Ascending aorta (tissue), 2 donors: ENCODE data around the gene MAPK8IP3. TPM values are rescaled to one million over a fixed set of nuclear protein-coding genes. Genes with fewer than 3 reads are reported as not detected.

Source experiments
- DNase-seq, 2 donors: peaks; one replicate each; pipeline ENCODE4 v3.0.0-alpha.2; 2019; ENCODE audit warnings: low spot score in 2 of 2
- H3K27ac ChIP-seq, 2 donors: fragments of 200-600 bp; sonication (generic); one replicate each; pipeline ENCODE4 v1.5.1; 2016 to 2017; ENCODE audit warnings: mild to moderate bottlenecking in 1 of 2
- H3K27me3 ChIP-seq: fragments of 200-600 bp; sonication (generic); one replicate; pipeline ENCODE4 v1.5.1; 2017
- H3K36me3 ChIP-seq, 2 donors: fragments of 200-600 bp; sonication (generic); one replicate each; pipeline ENCODE4 v1.5.1; 2016
- H3K4me1 ChIP-seq, 2 donors: fragments of 200-600 bp; sonication (generic); one replicate each; pipeline ENCODE4 v1.5.1; 2016 to 2017; ENCODE audit warnings: mild to moderate bottlenecking in 1 of 2
- H3K4me3 ChIP-seq, 2 donors: fragments of 200-600 bp; sonication (generic); one replicate each; pipeline ENCODE4 v1.5.1; 2016 to 2017; ENCODE audit warnings: mild to moderate bottlenecking in 1 of 2
- H3K9me3 ChIP-seq, 2 donors: fragments of 200-600 bp; sonication (generic); one replicate each; pipeline ENCODE4 v1.5.1; 2016
- CTCF ChIP-seq, 3 experiments: fragments of 200-600 bp in 2 of 3; fragments of 450-650 bp in 1 of 3; sonication (generic) in 2 of 3; IDR thresholded peaks; one replicate each; pipeline ENCODE4 v1.5.1; 2016 to 2019; ENCODE audit warnings: antibody characterized with exemption in 3 of 3, mild to moderate bottlenecking in 1 of 3, moderate library complexity in 1 of 3
- intact Hi-C: fragments of 100-400 bp; cut with DNase I; formaldehyde crosslinking; loops from one replicate; pipeline ENCODE4 v1.15.1; 2023
- total RNA-seq: library from RNA; depleted of rRNA; stranded (reverse); fragments of >200 nt; gene quantifications from one replicate; pipeline ENCODE4 v1.1.0, GENCODE V29; 2016

MAPK8IP3 gene
- total RNA-seq, 1 donor from 2014 or later, result 57.4 TPM

GRCh38 chr16:1762879-1763520 is 57.0 kb downstream of the MAPK8IP3 start:
- DNase-seq, result no peak
- Histone ChIP-seq H3K4me1 (no peaks in the 10 kb centered on the region), H3K9me3 (no peaks in the 10 kb centered on the region), H3K36me3 (peaks cover 81 to 96% of the 10 kb centered on the region in 2 donors), H3K4me3 (no peak overlapping the region), H3K27me3 (no peaks in the 10 kb centered on the region), H3K27ac (no peak overlapping the region)
- intact Hi-C loops, result no loop called here
- TF ChIP-seq CTCF (IDR thresholded peaks at IDR 0.05), result no peak

DNA sequence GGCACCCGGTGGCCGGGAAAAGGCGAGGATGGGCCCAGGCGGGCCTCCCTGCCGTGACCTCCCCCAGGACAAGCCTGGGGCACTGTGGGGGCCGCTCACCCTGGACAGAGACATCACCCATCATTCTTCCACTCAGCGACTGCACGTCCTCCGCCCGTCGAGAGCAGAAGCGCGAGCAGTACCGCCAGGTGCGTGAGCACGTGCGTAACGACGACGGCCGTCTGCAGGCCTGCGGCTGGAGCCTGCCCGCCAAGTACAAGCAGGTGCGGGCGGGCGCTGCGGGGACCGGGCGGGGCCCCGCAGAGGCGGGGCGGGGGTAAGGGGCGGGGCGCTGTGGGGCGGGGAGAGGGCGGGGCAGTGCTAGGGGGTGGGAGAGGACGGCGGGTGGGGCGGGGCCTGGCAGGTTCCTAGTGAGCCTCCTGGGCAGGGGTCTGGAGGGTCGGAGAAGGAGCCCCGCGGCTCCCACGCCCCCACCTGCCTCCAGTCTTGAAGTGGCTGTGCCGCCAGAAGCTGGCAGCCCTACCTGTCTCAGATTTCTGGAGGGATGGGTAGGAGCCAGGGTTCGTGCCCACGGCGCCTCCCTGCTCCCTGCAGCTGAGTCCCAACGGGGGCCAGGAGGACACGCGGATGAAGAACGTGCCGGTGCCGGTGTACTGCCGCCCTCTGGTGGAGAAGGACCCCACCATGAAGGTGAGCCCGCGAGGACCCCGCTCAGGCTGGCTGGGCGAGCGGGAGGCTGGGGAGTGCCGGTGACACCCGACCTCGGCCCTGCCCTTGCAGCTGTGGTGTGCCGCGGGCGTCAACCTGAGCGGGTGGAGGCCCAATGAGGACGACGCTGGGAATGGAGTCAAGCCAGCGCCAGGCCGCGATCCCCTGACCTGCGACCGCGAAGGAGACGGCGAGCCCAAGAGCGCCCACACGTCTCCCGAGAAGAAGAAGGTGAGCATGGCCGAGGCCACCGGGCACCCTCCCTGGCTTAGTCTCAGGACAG is 57.8 kb downstream of the MAPK8IP3 start:
- DNase-seq, result no peak
- Histone ChIP-seq H3K27me3 (no peaks in the 10 kb centered on the region), H3K27ac (no peak overlapping the region), H3K4me1 (no peaks in the 10 kb centered on the region), H3K9me3 (no peaks in the 10 kb centered on the region), H3K36me3 (peaks cover 82 to 96% of the 10 kb centered on the region in 2 donors), H3K4me3 (no peak overlapping the region)
- peak in 2 of 3 experiments; percentile 3 to 10 for TF ChIP-seq CTCF (IDR thresholded peaks at IDR 0.05)
- intact Hi-C loops, result no loop called here

GRCh38 chr16:1764971-1765370 is 59.0 kb downstream of the MAPK8IP3 start:
- no peak for DNase-seq
- intact Hi-C loops, result no loop called here
- Histone ChIP-seq H3K27me3 (no peaks in the 10 kb centered on the region), H3K9me3 (no peaks in the 10 kb centered on the region), H3K4me1 (peaks cover 0 to 3% of the 10 kb centered on the region in 2 donors), H3K27ac (no peak overlapping the region), H3K36me3 (peaks cover 77 to 93% of the 10 kb centered on the region in 2 donors), H3K4me3 (no peak overlapping the region)
- TF ChIP-seq CTCF (IDR thresholded peaks at IDR 0.05), result no peak

DNA sequence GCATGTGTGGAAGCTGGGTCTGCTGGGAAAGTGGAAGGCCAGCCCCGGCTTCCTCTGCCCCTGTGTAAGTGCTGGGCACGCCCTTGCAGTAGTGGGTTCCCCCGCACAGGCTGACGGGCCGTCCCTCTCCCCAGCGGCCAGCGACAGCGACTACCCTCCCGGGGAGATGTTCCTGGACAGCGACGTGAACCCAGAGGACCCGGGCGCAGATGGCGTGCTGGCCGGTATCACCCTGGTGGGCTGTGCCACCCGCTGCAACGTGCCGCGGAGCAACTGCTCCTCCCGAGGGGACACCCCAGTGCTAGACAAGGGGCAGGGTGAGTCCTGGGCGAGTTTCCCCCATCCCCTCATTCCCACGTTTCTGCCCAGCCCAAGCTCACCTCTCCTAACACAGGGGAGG is 59.8 kb downstream of the MAPK8IP3 start:
- no peak overlapping the region for H3K27ac ChIP-seq
- no peaks in the 10 kb centered on the region for H3K9me3 ChIP-seq
- peaks cover 69 to 84% of the 10 kb centered on the region in 2 donors for H3K36me3 ChIP-seq
- intact Hi-C loops, result no loop called here
- DNase-seq, result no peak
- H3K4me3 ChIP-seq, result no peak overlapping the region
- peaks cover 0 to 9% of the 10 kb centered on the region in 2 donors for H3K4me1 ChIP-seq
- TF ChIP-seq CTCF (IDR thresholded peaks at IDR 0.05), result no peak
- H3K27me3 ChIP-seq, result no peaks in the 10 kb centered on the region

DNA sequence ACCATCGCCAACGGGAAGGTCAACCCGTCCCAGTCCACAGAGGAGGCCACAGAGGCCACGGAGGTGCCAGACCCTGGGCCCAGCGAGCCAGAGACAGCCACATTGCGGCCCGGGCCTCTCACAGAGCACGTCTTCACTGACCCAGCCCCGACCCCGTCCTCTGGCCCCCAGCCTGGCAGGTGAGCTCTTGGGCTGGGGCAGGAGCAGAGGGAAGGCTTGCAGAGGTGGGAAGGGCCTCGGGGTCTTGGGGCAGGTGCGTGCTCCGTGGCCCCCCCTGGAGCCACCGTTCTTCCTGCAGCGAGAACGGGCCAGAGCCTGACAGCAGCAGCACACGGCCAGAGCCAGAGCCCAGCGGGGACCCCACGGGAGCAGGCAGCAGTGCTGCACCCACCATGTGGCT is 60.2 kb downstream of the MAPK8IP3 start:
- intact Hi-C loops, result no loop called here
- no peaks in the 10 kb centered on the region for H3K27me3 ChIP-seq

More for the DNA sequence above, 60.2 kb downstream of the MAPK8IP3 start:
- H3K27ac ChIP-seq, result no peak overlapping the region
- peaks cover 0 to 9% of the 10 kb centered on the region in 2 donors for H3K4me1 ChIP-seq
- peaks cover 65 to 80% of the 10 kb centered on the region in 2 donors for H3K36me3 ChIP-seq
- H3K4me3 ChIP-seq, result no peak overlapping the region
- no peak for TF ChIP-seq CTCF (IDR thresholded peaks at IDR 0.05)
- no peak for DNase-seq
- no peaks in the 10 kb centered on the region for H3K9me3 ChIP-seq
